ENCODE measurements around the gene PUM1.
A peak's percentile ranks its signal among the peaks of the same experiment; 100 is the strongest.
"Not testable (repeated sequence)": the region's sequence is repeated elsewhere in the genome, so short reads cannot be mapped to it uniquely, and the experiment has no call there.

The PUM1 gene

GRCh38 chr1:31042656-31043055, 22.9 kb downstream of the PUM1 start:
- peak; percentile 39 to 70 for DNase-seq
- H3K27me3 ChIP-seq (ENCODE audit: insufficient read depth, low read length): no peaks in the 10 kb centered on the region
- no CpG with 5 or more reads among the region's 6 CpGs for WGBS (ENCODE audit: extremely low coverage, insufficient coverage, insufficient read length)
- H4K12ac ChIP-seq (ENCODE audit: low read depth, low read length): no peak overlapping the region
- peaks cover 21 to 32% of the 10 kb centered on the region in 2 experiments for H3K36me3 ChIP-seq (ENCODE audit: control insufficient read depth in 1 of 2, insufficient read depth in 2 of 2, low read length in 2 of 2)
- H3K9ac ChIP-seq (ENCODE audit: low read length): no peak overlapping the region
- H2BK5ac ChIP-seq (ENCODE audit: low read depth, low read length, poor library complexity): no peak overlapping the region
- no peak overlapping the region for H3K27ac ChIP-seq (ENCODE audit: low read depth, low read length)
- H2BK12ac ChIP-seq (ENCODE audit: low read length): no peak overlapping the region
- H3K14ac ChIP-seq (ENCODE audit: low read length): no peak overlapping the region
- H4K8ac ChIP-seq (ENCODE audit: low read depth, low read length): no peak overlapping the region
- H3K4me3 ChIP-seq (ENCODE audit: low read depth, low read length): no peak overlapping the region
- no peak overlapping the region for H3K18ac ChIP-seq (ENCODE audit: low read length)
- H3K4me1 ChIP-seq (ENCODE audit: control insufficient read depth in 1 of 2, insufficient read depth in 2 of 2, low read length in 2 of 2): peaks cover 2 to 5% of the 10 kb centered on the region in 2 experiments
- H2AK5ac ChIP-seq (ENCODE audit: low read length): no peak overlapping the region
- no peak overlapping the region for H2BK120ac ChIP-seq (ENCODE audit: insufficient read depth, low read length, poor library complexity)
- no peak overlapping the region for H4K91ac ChIP-seq (ENCODE audit: low read depth, low read length)
- no peaks in the 10 kb centered on the region for H3K9me3 ChIP-seq (ENCODE audit: insufficient read depth, low read depth, low read length)
- peak overlapping the region; percentile 97 for H3K4ac ChIP-seq (ENCODE audit: low read depth, low read length)
- H2AFZ ChIP-seq (ENCODE audit: insufficient read depth, low read length, poor library complexity): no peak overlapping the region
- no peak overlapping the region for H3K4me2 ChIP-seq (ENCODE audit: low read length)
- no peak overlapping the region for H3K23ac ChIP-seq (ENCODE audit: low read length)
- H3K79me1 ChIP-seq (ENCODE audit: low read length): peaks cover 1% of the 10 kb centered on the region
- H3K79me2 ChIP-seq (ENCODE audit: control insufficient read depth, insufficient read depth, low read length, poor library complexity): peaks cover 36% of the 10 kb centered on the region

GRCh38 chr1:31041529-31041928, 24.0 kb downstream of the PUM1 start:
- H3K79me2 ChIP-seq (ENCODE audit: control insufficient read depth, insufficient read depth, low read length, poor library complexity): peaks cover 33% of the 10 kb centered on the region
- H2BK120ac ChIP-seq (ENCODE audit: insufficient read depth, low read length, poor library complexity): no peak overlapping the region
- no peak overlapping the region for H3K4me2 ChIP-seq (ENCODE audit: low read length)
- no peak overlapping the region for H3K9ac ChIP-seq (ENCODE audit: low read length)
- no peak overlapping the region for H3K18ac ChIP-seq (ENCODE audit: low read length)
- H3K27me3 ChIP-seq (ENCODE audit: insufficient read depth, low read length): no peaks in the 10 kb centered on the region
- H3K27ac ChIP-seq (ENCODE audit: low read depth, low read length): no peak overlapping the region
- no peak overlapping the region for H2BK5ac ChIP-seq (ENCODE audit: low read depth, low read length, poor library complexity)
- no peak overlapping the region for H3K14ac ChIP-seq (ENCODE audit: low read length)
- H3K4ac ChIP-seq (ENCODE audit: low read depth, low read length): peak overlapping the region; percentile 100
- H3K4me1 ChIP-seq (ENCODE audit: control insufficient read depth in 1 of 2, insufficient read depth in 2 of 2, low read length in 2 of 2): peaks cover 0 to 2% of the 10 kb centered on the region in 2 experiments
- H3K9me3 ChIP-seq (ENCODE audit: insufficient read depth, low read depth, low read length): no peaks in the 10 kb centered on the region
- H2AK5ac ChIP-seq (ENCODE audit: low read length): no peak overlapping the region
- no peak for DNase-seq
- peak overlapping the region; percentile 28 for H4K8ac ChIP-seq (ENCODE audit: low read depth, low read length)
- no peak overlapping the region for H2BK12ac ChIP-seq (ENCODE audit: low read length)
- no peaks in the 10 kb centered on the region for H3K79me1 ChIP-seq (ENCODE audit: low read length)
- no peak overlapping the region for H3K23ac ChIP-seq (ENCODE audit: low read length)
- H2AFZ ChIP-seq (ENCODE audit: insufficient read depth, low read length, poor library complexity): no peak overlapping the region
- H4K91ac ChIP-seq (ENCODE audit: low read depth, low read length): no peak overlapping the region
- no peak overlapping the region for H3K4me3 ChIP-seq (ENCODE audit: low read depth, low read length)
- no peak overlapping the region for H4K12ac ChIP-seq (ENCODE audit: low read depth, low read length)
- H3K36me3 ChIP-seq (ENCODE audit: control insufficient read depth in 1 of 2, insufficient read depth in 2 of 2, low read length in 2 of 2): peaks cover 18 to 29% of the 10 kb centered on the region in 2 experiments

GRCh38 chr1:31040038-31040437, 25.5 kb downstream of the PUM1 start:
- H4K8ac ChIP-seq (ENCODE audit: low read depth, low read length): no peak overlapping the region
- no peak overlapping the region for H3K4me2 ChIP-seq (ENCODE audit: low read length)
- no CpG with 5 or more reads among the region's 3 CpGs for WGBS (ENCODE audit: extremely low coverage, insufficient coverage, insufficient read length)
- H3K4ac ChIP-seq (ENCODE audit: low read depth, low read length): peak overlapping the region; percentile 43
- H2BK5ac ChIP-seq (ENCODE audit: low read depth, low read length, poor library complexity): no peak overlapping the region
- H2BK12ac ChIP-seq (ENCODE audit: low read length): no peak overlapping the region
- no peak overlapping the region for H2AK5ac ChIP-seq (ENCODE audit: low read length)
- no peak overlapping the region for H3K23ac ChIP-seq (ENCODE audit: low read length)
- H3K79me1 ChIP-seq (ENCODE audit: low read length): no peaks in the 10 kb centered on the region
- no peak overlapping the region for H4K91ac ChIP-seq (ENCODE audit: low read depth, low read length)
- peaks cover 33% of the 10 kb centered on the region for H3K79me2 ChIP-seq (ENCODE audit: control insufficient read depth, insufficient read depth, low read length, poor library complexity)
- no peaks in the 10 kb centered on the region for H3K27me3 ChIP-seq (ENCODE audit: insufficient read depth, low read length)
- DNase-seq: no peak
- no peak overlapping the region for H2BK120ac ChIP-seq (ENCODE audit: insufficient read depth, low read length, poor library complexity)
- no peak overlapping the region for H3K9ac ChIP-seq (ENCODE audit: low read length)
- no peak overlapping the region for H3K14ac ChIP-seq (ENCODE audit: low read length)
- peaks cover 0 to 1% of the 10 kb centered on the region in 2 experiments for H3K4me1 ChIP-seq (ENCODE audit: control insufficient read depth in 1 of 2, insufficient read depth in 2 of 2, low read length in 2 of 2)
- H3K36me3 ChIP-seq (ENCODE audit: control insufficient read depth in 1 of 2, insufficient read depth in 2 of 2, low read length in 2 of 2): peaks cover 19 to 20% of the 10 kb centered on the region in 2 experiments
- H3K18ac ChIP-seq (ENCODE audit: low read length): no peak overlapping the region
- H4K12ac ChIP-seq (ENCODE audit: low read depth, low read length): no peak overlapping the region
- H3K9me3 ChIP-seq (ENCODE audit: insufficient read depth, low read depth, low read length): no peaks in the 10 kb centered on the region
- H3K4me3 ChIP-seq (ENCODE audit: low read depth, low read length): no peak overlapping the region
- no peak overlapping the region for H3K27ac ChIP-seq (ENCODE audit: low read depth, low read length)
- H2AFZ ChIP-seq (ENCODE audit: insufficient read depth, low read length, poor library complexity): no peak overlapping the region

GRCh38 chr1:31038935-31039334, 26.6 kb downstream of the PUM1 start:
- not testable (repeated sequence) for H3K4me1 ChIP-seq (ENCODE audit: control insufficient read depth in 1 of 2, insufficient read depth in 2 of 2, low read length in 2 of 2); H3K79me1 ChIP-seq (ENCODE audit: low read length); H4K12ac ChIP-seq (ENCODE audit: low read depth, low read length); H2BK120ac ChIP-seq (ENCODE audit: insufficient read depth, low read length, poor library complexity); H2AFZ ChIP-seq (ENCODE audit: insufficient read depth, low read length, poor library complexity); H4K91ac ChIP-seq (ENCODE audit: low read depth, low read length); H3K27me3 ChIP-seq (ENCODE audit: insufficient read depth, low read length); H3K18ac ChIP-seq (ENCODE audit: low read length); H3K27ac ChIP-seq (ENCODE audit: low read depth, low read length); H3K9me3 ChIP-seq (ENCODE audit: insufficient read depth, low read depth, low read length); H3K23ac ChIP-seq (ENCODE audit: low read length); H4K8ac ChIP-seq (ENCODE audit: low read depth, low read length); H3K4me3 ChIP-seq (ENCODE audit: low read depth, low read length); H3K4me2 ChIP-seq (ENCODE audit: low read length); H2BK12ac ChIP-seq (ENCODE audit: low read length); H3K9ac ChIP-seq (ENCODE audit: low read length); H3K14ac ChIP-seq (ENCODE audit: low read length); H2BK5ac ChIP-seq (ENCODE audit: low read depth, low read length, poor library complexity); H2AK5ac ChIP-seq (ENCODE audit: low read length)
- peak overlapping the region; percentile 93 for H3K4ac ChIP-seq (ENCODE audit: low read depth, low read length)
- no CpG with 5 or more reads among the region's 5 CpGs for WGBS (ENCODE audit: extremely low coverage, insufficient coverage, insufficient read length)
- H3K79me2 ChIP-seq (ENCODE audit: control insufficient read depth, insufficient read depth, low read length, poor library complexity): peaks cover 31% of the 10 kb centered on the region
- H3K36me3 ChIP-seq (ENCODE audit: control insufficient read depth in 1 of 2, insufficient read depth in 2 of 2, low read length in 2 of 2): peaks cover 15% of the 10 kb centered on the region in 2 experiments
- peak in 1 of 2 donors; percentile 36 for DNase-seq

All from trophoblast cell (in vitro differentiated cells and primary cell).